ENCODE results near the gene FRS3. TPM values are rescaled to one million over a fixed set of nuclear protein-coding genes. Genes with fewer than 3 reads are reported as not detected.
"Not testable (repeated sequence)": the region's sequence is repeated elsewhere in the genome, so short reads cannot be mapped to it uniquely, and the experiment has no call there.

FRS3 gene
- total RNA-seq, 1 experiment from 2014 or later: 5.9 TPM

GRCh38 chr6:41767112-41767833, 12.4 kb downstream of the FRS3 start:
- Histone ChIP-seq H3K27me3 (ENCODE audit: insufficient read depth, low read length) (no peaks in the 10 kb centered on the region), H3K9me2 (ENCODE audit: insufficient read depth) (no peaks in the 10 kb centered on the region), H3K27ac (ENCODE audit: low read depth, low read length) (no peak overlapping the region), H3K79me2 (ENCODE audit: insufficient read depth, low read length) (no peaks in the 10 kb centered on the region), H3K9ac (ENCODE audit: low read length) (no peak overlapping the region), H3K4me3 (replicated peaks in 1 of 2; ENCODE audit: low read depth in 1 of 2, low read length in 2 of 2) (no peak overlapping the region), H3K4me1 (ENCODE audit: control insufficient read depth in 1 of 2, insufficient read depth in 2 of 2, low read length in 2 of 2) (peaks cover 8 to 21% of the 10 kb centered on the region in 2 experiments; a peak in 3 of 4 replicates), H3K9me3 (ENCODE audit: control insufficient read depth in 1 of 2, insufficient read depth in 1 of 2, low read depth in 1 of 2, low read length in 2 of 2) (no peaks in the 10 kb centered on the region), H4K20me1 (ENCODE audit: insufficient read depth) (no peaks in the 10 kb centered on the region), H3K36me3 (ENCODE audit: control insufficient read depth in 1 of 2, insufficient read depth in 2 of 2, low read length in 2 of 2) (peaks cover 0 to 4% of the 10 kb centered on the region in 2 experiments; a peak in 1 of 4 replicates), H2AFZ (ENCODE audit: low read depth, low read length, poor library complexity, severe bottlenecking) (no peak overlapping the region), H3K4me2 (ENCODE audit: low read length) (no peak overlapping the region)
- CTCF ChIA-PET: interaction anchor here (0.6 kb wide), 1 partner anchor 52 kb away, joined by 4 read pairs; no protein-coding TSS in a partner anchor
- no TSS peak for BruUV-seq (replicated peaks)
- DNase-seq (ENCODE audit: low read depth, low spot score) (no peak), ATAC-seq (peak; percentile 58)
- intact Hi-C loops (cut with micrococcal nuclease): no loop called here
- RAD21 ChIA-PET (ENCODE audit: low non-redundant PET in 1 of 2, low total read pairs in 2 of 2, uncharacterized antibody in 2 of 2, unreplicated experiment in 2 of 2): no interaction called here
- no peak for TF ChIP-seq ELF1 (IDR thresholded peaks at IDR 0.05; ENCODE audit: borderline replicate concordance, low read depth)
- TF ChIP-seq SP1 (IDR thresholded peaks at IDR 0.05; ENCODE audit: low read depth): no peak
- TF ChIP-seq SRF (IDR thresholded peaks at IDR 0.05; ENCODE audit: low read depth): no peak
- no peak for TF ChIP-seq CTCF (IDR thresholded peaks at IDR 0.05 in 2 of 3, conservative IDR thresholded peaks at IDR 0.05 in 1 of 3; ENCODE audit: borderline replicate concordance in 1 of 3, insufficient read depth in 1 of 3, low read depth in 2 of 3, low read length in 2 of 3)
- TF ChIP-seq SIN3A (IDR thresholded peaks at IDR 0.05; ENCODE audit: low read depth): no peak
- TF ChIP-seq POLR2A (IDR thresholded peaks at IDR 0.05; ENCODE audit: borderline replicate concordance, extremely low read depth, insufficient read depth, insufficient read length): no peak
- no peak for TF ChIP-seq TCF7L2 (IDR thresholded peaks at IDR 0.05; ENCODE audit: borderline replicate concordance, extremely low read depth, insufficient read depth, insufficient read length)
- no peak for TF ChIP-seq YY1 (IDR thresholded peaks at IDR 0.05; ENCODE audit: extremely low read depth, insufficient replicate concordance, low read depth, low read length)
- TF ChIP-seq ZNF274 (IDR thresholded peaks at IDR 0.05; ENCODE audit: low read depth, low read length): no peak
- no peak for TF ChIP-seq EZH2phosphoT487 (IDR thresholded peaks at IDR 0.05; ENCODE audit: borderline replicate concordance)
- TF ChIP-seq CEBPB (IDR thresholded peaks at IDR 0.05; ENCODE audit: low read depth): no peak
- no peak for TF ChIP-seq REST (IDR thresholded peaks at IDR 0.05; ENCODE audit: low read depth)
- TF ChIP-seq ZFX (IDR thresholded peaks at IDR 0.05): no peak
- TF ChIP-seq EZH2 (IDR thresholded peaks at IDR 0.05): no peak
- POLR2A ChIA-PET: no interaction called here

- H2AFZ ChIP-seq (ENCODE audit: low read depth, low read length, poor library complexity, severe bottlenecking); H3K9me3 ChIP-seq (ENCODE audit: control insufficient read depth in 1 of 2, insufficient read depth in 1 of 2, low read depth in 1 of 2, low read length in 2 of 2); POLR2A ChIA-PET; H3K36me3 ChIP-seq (ENCODE audit: control insufficient read depth in 1 of 2, insufficient read depth in 2 of 2, low read length in 2 of 2); H3K4me2 ChIP-seq (ENCODE audit: low read length); BruUV-seq (replicated peaks); H3K9me2 ChIP-seq (ENCODE audit: insufficient read depth); intact Hi-C loops (cut with micrococcal nuclease); H3K27me3 ChIP-seq (ENCODE audit: insufficient read depth, low read length); DNase-seq (ENCODE audit: low read depth, low spot score); H4K20me1 ChIP-seq (ENCODE audit: insufficient read depth); H3K27ac ChIP-seq (ENCODE audit: low read depth, low read length); ATAC-seq; H3K9ac ChIP-seq (ENCODE audit: low read length); RAD21 ChIA-PET (ENCODE audit: low non-redundant PET in 1 of 2, low total read pairs in 2 of 2, uncharacterized antibody in 2 of 2, unreplicated experiment in 2 of 2); H3K4me3 ChIP-seq (replicated peaks in 1 of 2; ENCODE audit: low read depth in 1 of 2, low read length in 2 of 2); H3K79me2 ChIP-seq (ENCODE audit: insufficient read depth, low read length): not testable (repeated sequence)
- peaks cover 8 to 21% of the 10 kb centered on the region in 2 experiments; a peak in 3 of 4 replicates for H3K4me1 ChIP-seq (ENCODE audit: control insufficient read depth in 1 of 2, insufficient read depth in 2 of 2, low read length in 2 of 2)
- CTCF ChIA-PET: interaction anchor here (1.0 kb wide), 1 partner anchor 10 kb away, joined by 3 read pairs; no protein-coding TSS in a partner anchor
These were observed 13.5 kb downstream of the FRS3 start for GRCh38 chr6:41766043-41766664.
